Spleen (tissue), 7 donors: ENCODE data around the gene LSM7.

Experiments used
- POLR2A ChIP-seq, 3 donors: fragments of 450-650 bp; IDR thresholded peaks; one replicate each; pipeline ENCODE4 v1.5.1; 2017; ENCODE audit warnings: antibody characterized with exemption in 3 of 3, mild to moderate bottlenecking in 1 of 3
- POLR2AphosphoS5 ChIP-seq, 3 donors: sonication (generic); formaldehyde crosslinking; IDR thresholded peaks; one replicate each; pipeline ENCODE4 v1.5.1; 2017; ENCODE audit warnings: antibody characterized with exemption in 3 of 3
- TF ChIP-seq, protein P1 (sequence below), 11 experiments: fragments of 200-600 bp in 7 of 11; fragments of 450-650 bp in 4 of 11; sonication (generic) in 4 of 11; IDR thresholded peaks in 8 of 11; conservative IDR thresholded peaks in 3 of 11; 1 replicate in 7 of 11; 2 replicates in 4 of 11; pipeline versions ENCODE4 v1.4.0 to v1.8.0; 2016 to 2021; ENCODE audit warnings: antibody characterized with exemption in 11 of 11, inconsistent platforms in 4 of 11, mild to moderate bottlenecking in 1 of 11
- donor health status: DM: no; HTN: no; CAD: no; lungs with moderate emphysema.
- donor health status: DM: no; HTN: no; CAD: no.
- donor health status: DM: no; HTN: no; CAD: no.

- no peak for TF ChIP-seq POLR2AphosphoS5 (IDR thresholded peaks at IDR 0.05)
- TF ChIP-seq, protein P1, sequence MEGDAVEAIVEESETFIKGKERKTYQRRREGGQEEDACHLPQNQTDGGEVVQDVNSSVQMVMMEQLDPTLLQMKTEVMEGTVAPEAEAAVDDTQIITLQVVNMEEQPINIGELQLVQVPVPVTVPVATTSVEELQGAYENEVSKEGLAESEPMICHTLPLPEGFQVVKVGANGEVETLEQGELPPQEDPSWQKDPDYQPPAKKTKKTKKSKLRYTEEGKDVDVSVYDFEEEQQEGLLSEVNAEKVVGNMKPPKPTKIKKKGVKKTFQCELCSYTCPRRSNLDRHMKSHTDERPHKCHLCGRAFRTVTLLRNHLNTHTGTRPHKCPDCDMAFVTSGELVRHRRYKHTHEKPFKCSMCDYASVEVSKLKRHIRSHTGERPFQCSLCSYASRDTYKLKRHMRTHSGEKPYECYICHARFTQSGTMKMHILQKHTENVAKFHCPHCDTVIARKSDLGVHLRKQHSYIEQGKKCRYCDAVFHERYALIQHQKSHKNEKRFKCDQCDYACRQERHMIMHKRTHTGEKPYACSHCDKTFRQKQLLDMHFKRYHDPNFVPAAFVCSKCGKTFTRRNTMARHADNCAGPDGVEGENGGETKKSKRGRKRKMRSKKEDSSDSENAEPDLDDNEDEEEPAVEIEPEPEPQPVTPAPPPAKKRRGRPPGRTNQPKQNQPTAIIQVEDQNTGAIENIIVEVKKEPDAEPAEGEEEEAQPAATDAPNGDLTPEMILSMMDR (IDR thresholded peaks at IDR 0.05 in 8 of 11, conservative IDR thresholded peaks at IDR 0.05 in 3 of 11), result no peak
- no peak for TF ChIP-seq POLR2A (IDR thresholded peaks at IDR 0.05)
Observed at GRCh38 chr19:2362046-2362969, 33.9 kb upstream of the LSM7 start.
